ENCODE measurements around the gene ETFB.

Gene ETFB

GRCh38 chr19:51387924-51388389 is 21.8 kb upstream of the ETFB start, which contains the start of gene LIM2:
Gene LIM2, minus strand, starts transcription at chr19:51387974. Its CDS starts 531 bp downstream, at chr19:51387443.
- Histone ChIP-seq H3K27ac (no peak within 1 kb of the TSS), H3K4me3 (no peak within 1 kb of the TSS)
- TF ChIP-seq CTCF (IDR thresholded peaks at IDR 0.05): no peak
- no peak for DNase-seq (ENCODE audit: low spot score)

- H3K27ac ChIP-seq: no peak overlapping the region
- no peak overlapping the region for H3K4me3 ChIP-seq
- no peak for TF ChIP-seq CTCF (IDR thresholded peaks at IDR 0.05)
- DNase-seq (ENCODE audit: low spot score): no peak
Measured at GRCh38 chr19:51386882-51387520, 20.8 kb upstream of the ETFB start.

- H3K27ac ChIP-seq: no peak overlapping the region
- DNase-seq (ENCODE audit: low spot score): no peak
- H3K4me3 ChIP-seq: no peak overlapping the region
- no peak for TF ChIP-seq CTCF (IDR thresholded peaks at IDR 0.05)
Measured at GRCh38 chr19:51382004-51382403, 15.8 kb upstream of the ETFB start.

GRCh38 chr19:51380379-51380778 is 14.2 kb upstream of the ETFB start:
- Histone ChIP-seq H3K27ac (no peak overlapping the region), H3K4me3 (no peak overlapping the region)
- no peak for DNase-seq (ENCODE audit: low spot score)
- TF ChIP-seq CTCF (IDR thresholded peaks at IDR 0.05): no peak

GRCh38 chr19:51377422-51377821 is 11.2 kb upstream of the ETFB start:
- H3K4me3 ChIP-seq: no peak overlapping the region
- no peak overlapping the region for H3K27ac ChIP-seq
- no peak for DNase-seq (ENCODE audit: low spot score)
- no peak for TF ChIP-seq CTCF (IDR thresholded peaks at IDR 0.05)

GRCh38 chr19:51375504-51376221 is 9.5 kb upstream of the ETFB start:
- no peak overlapping the region for H3K27ac ChIP-seq
- no peak for DNase-seq (ENCODE audit: low spot score)
- no peak for TF ChIP-seq CTCF (IDR thresholded peaks at IDR 0.05)
- H3K4me3 ChIP-seq: no peak overlapping the region
